IPS-18c (cell line): Measurements from ENCODE around the gene NCAM1.

Experiments used
- H3K4me3 ChIP-seq: 2 replicates; pipeline ENCODE4 v1.7.0; 2013; ENCODE audit warnings: low read depth, mild to moderate bottlenecking, low read length, moderate library complexity; ENCODE audit not compliant: insufficient read depth
- H3K9me3 ChIP-seq: one replicate; pipeline ENCODE4 v1.6.1; 2013; ENCODE audit warnings: mild to moderate bottlenecking, low read length, moderate library complexity; ENCODE audit not compliant: control insufficient read depth, insufficient read depth

Gene NCAM1

GRCh38 chr11:113189909-113190667 is 228.9 kb downstream of the NCAM1 start:
- Histone ChIP-seq H3K4me3 (no peak overlapping the region), H3K9me3 (peaks cover 2% of the 10 kb centered on the region)

- peaks cover 2% of the 10 kb centered on the region for H3K9me3 ChIP-seq
- no peak overlapping the region for H3K4me3 ChIP-seq
These were observed 231.1 kb downstream of the NCAM1 start for GRCh38 chr11:113192121-113192925.

GRCh38 chr11:113193016-113193415 is 231.8 kb downstream of the NCAM1 start:
- Histone ChIP-seq H3K4me3 (no peak overlapping the region), H3K9me3 (peaks cover 2% of the 10 kb centered on the region)

- peaks cover 2% of the 10 kb centered on the region for H3K9me3 ChIP-seq
- no peak overlapping the region for H3K4me3 ChIP-seq
These were observed 232.7 kb downstream of the NCAM1 start for GRCh38 chr11:113193946-113194345.

GRCh38 chr11:113195728-113196127 is 234.5 kb downstream of the NCAM1 start:
- Histone ChIP-seq H3K9me3 (no peaks in the 10 kb centered on the region), H3K4me3 (no peak overlapping the region)

GRCh38 chr11:113197446-113197845 is 236.2 kb downstream of the NCAM1 start:
- no peaks in the 10 kb centered on the region for H3K9me3 ChIP-seq
- H3K4me3 ChIP-seq = no peak overlapping the region

GRCh38 chr11:113198972-113199661 is 237.9 kb downstream of the NCAM1 start:
- Histone ChIP-seq H3K9me3 (no peaks in the 10 kb centered on the region), H3K4me3 (no peak overlapping the region)

- no peak overlapping the region for H3K4me3 ChIP-seq
- no peaks in the 10 kb centered on the region for H3K9me3 ChIP-seq
These were observed 238.6 kb downstream of the NCAM1 start for GRCh38 chr11:113199866-113200265.

GRCh38 chr11:113201054-113201818 is 240.0 kb downstream of the NCAM1 start:
- no peaks in the 10 kb centered on the region for H3K9me3 ChIP-seq
- no peak overlapping the region for H3K4me3 ChIP-seq

GRCh38 chr11:113202431-113202830 is 241.2 kb downstream of the NCAM1 start:
- no peaks in the 10 kb centered on the region for H3K9me3 ChIP-seq
- no peak overlapping the region for H3K4me3 ChIP-seq

GRCh38 chr11:113203141-113203753 is 242.0 kb downstream of the NCAM1 start:
- Histone ChIP-seq H3K4me3 (no peak overlapping the region), H3K9me3 (no peaks in the 10 kb centered on the region)

GRCh38 chr11:113204280-113204679 is 243.1 kb downstream of the NCAM1 start:
- H3K9me3 ChIP-seq = no peaks in the 10 kb centered on the region
- no peak overlapping the region for H3K4me3 ChIP-seq

GRCh38 chr11:113213549-113213948 is 252.3 kb downstream of the NCAM1 start:
- Histone ChIP-seq H3K9me3 (peaks cover 4% of the 10 kb centered on the region), H3K4me3 (no peak overlapping the region)

- Histone ChIP-seq H3K9me3 (peaks cover 4% of the 10 kb centered on the region), H3K4me3 (no peak overlapping the region)
These were observed 261.0 kb downstream of the NCAM1 start for GRCh38 chr11:113222241-113222640.

GRCh38 chr11:113234888-113235287 is 273.7 kb downstream of the NCAM1 start:
- H3K9me3 ChIP-seq = peaks cover 3% of the 10 kb centered on the region
- no peak overlapping the region for H3K4me3 ChIP-seq

GRCh38 chr11:113237261-113237660 is 276.0 kb downstream of the NCAM1 start:
- H3K4me3 ChIP-seq = no peak overlapping the region
- peaks cover 3% of the 10 kb centered on the region for H3K9me3 ChIP-seq

- no peak overlapping the region for H3K4me3 ChIP-seq
- peaks cover 3% of the 10 kb centered on the region for H3K9me3 ChIP-seq
These were observed 277.5 kb downstream of the NCAM1 start for GRCh38 chr11:113238721-113239120.
